K562 (cell line): ENCODE data around the gene CRABP2. TPM values are rescaled to one million over a fixed set of nuclear protein-coding genes. Genes with fewer than 3 reads are reported as not detected.

Experiments
- BDP1 ChIP-seq: IDR thresholded peaks from 3 replicates; pipeline ENCODE4 v1.6.1; 2011; ENCODE audit not compliant: insufficient read length, insufficient read depth
- BHLHE40 ChIP-seq: IDR thresholded peaks from 2 replicates; pipeline ENCODE4 v1.6.1; 2011; ENCODE audit warnings: low read length, improper control_type of control experiment
- CBFA2T2 ChIP-seq: fragments of 450-650 bp; conservative IDR thresholded peaks from 2 replicates; pipeline ENCODE4 v1.6.1; 2017; ENCODE audit warnings: mild to moderate bottlenecking
- CEBPB ChIP-seq: fragments of 450-650 bp; IDR thresholded peaks from 2 replicates; pipeline ENCODE4 v1.6.1; 2016; ENCODE audit warnings: missing genetic modification characterization, missing compliant biosample characterization
- FOXM1 ChIP-seq, 2 experiments: fragments of 450-650 bp in 1 of 2; sonication (generic) in 1 of 2; formaldehyde crosslinking in 1 of 2; IDR thresholded peaks; 2 replicates each; pipeline versions ENCODE4 v1.6.1 to v1.9.0; 2017 to 2022; ENCODE audit warnings: low read depth in 2 of 2, mild to moderate bottlenecking in 2 of 2, missing genetic modification reagents in 1 of 2, moderate library complexity in 1 of 2
- L3MBTL2 ChIP-seq: fragments of 450-650 bp; IDR thresholded peaks from 2 replicates; pipeline ENCODE4 v1.6.1; 2016; ENCODE audit warnings: mild to moderate bottlenecking, moderate library complexity
- MYNN ChIP-seq, 2 experiments: sonication (generic); formaldehyde crosslinking in 1 of 2; IDR thresholded peaks; 2 replicates each; pipeline versions ENCODE4 v1.5.0 to v1.6.1; 2016 to 2020; ENCODE audit warnings: antibody characterized with exemption in 1 of 2, missing genetic modification reagents in 1 of 2
- POLR3A ChIP-seq: IDR thresholded peaks from 2 replicates; pipeline ENCODE4 v1.6.1; 2011; ENCODE audit warnings: borderline replicate concordance, mild to moderate bottlenecking, moderate library complexity; ENCODE audit not compliant: insufficient read length, insufficient read depth; ENCODE audit errors: extremely low read depth
- RAD51 ChIP-seq: fragments of 450-650 bp; IDR thresholded peaks from 2 replicates; pipeline ENCODE4 v1.7.1; 2016; ENCODE audit warnings: low read depth, mild to moderate bottlenecking, borderline replicate concordance
- SMARCA5 ChIP-seq: fragments of 450-650 bp; IDR thresholded peaks from 2 replicates; pipeline ENCODE4 v1.6.1; 2016
- polyA plus RNA-seq, 8 experiments: library from polyadenylated mRNA; depleted of rRNA in 4 of 8; stranded (reverse) in 5 of 8; unstranded in 3 of 8; fragments of >200 nt; fragmentation: Nextera tagmentation in 2 of 8; fragmentation: Illumina TruSeq in 1 of 8; extraction: Ambion mirVana in 2 of 8; extraction: Trizol in 1 of 8; gene quantifications; 2 replicates each; pipeline versions ENCODE4 v1.2.1 to v1.2.3, GENCODE V29; 2011 to 2014; ENCODE audit warnings: inconsistent platforms in 1 of 8, missing spikeins in 1 of 8
- total RNA-seq, 7 experiments: library from RNA; depleted of rRNA in 6 of 7; stranded (reverse); fragments of >200 nt in 6 of 7; fragmentation: Illumina TruSeq in 2 of 7; extraction: Trizol in 2 of 7; gene quantifications; 2 replicates each; pipeline versions ENCODE4 v1.2.1 to v1.2.3, GENCODE V29; 2011 to 2021; ENCODE audit warnings: low replicate concordance in 1 of 7
- TF ChIP-seq, protein P1 (sequence below), 3 experiments: fragments of 200-800 bp in 1 of 3; fragments of 250-450 bp in 1 of 3; fragments of 450-650 bp in 1 of 3; sonication (Bioruptor Pico) in 1 of 3; sonication (Bioruptor generic) in 1 of 3; formaldehyde crosslinking in 1 of 3; IDR thresholded peaks; 2 replicates each; pipeline versions ENCODE4 v1.6.1 to v1.8.0; 2016 to 2022; ENCODE audit warnings: mild to moderate bottlenecking in 2 of 3, missing genetic modification characterization in 2 of 3, missing compliant biosample characterization in 1 of 3, moderate library complexity in 1 of 3
- TF ChIP-seq, protein P2 (sequence below): sonication (generic); formaldehyde crosslinking; IDR thresholded peaks from 2 replicates; pipeline ENCODE4 v1.8.1; 2023; ENCODE audit warnings: mild to moderate bottlenecking, missing genetic modification reagents
- TF ChIP-seq, protein P3 (sequence below): conservative IDR thresholded peaks from 2 replicates; pipeline ENCODE4 v1.6.1; 2011; ENCODE audit warnings: low read depth, mild to moderate bottlenecking, low read length; ENCODE audit not compliant: control insufficient read depth

CRABP2 gene
- total and polyA plus RNA-seq, 9 of the 15 experiments (the other 6 are each of a cell fraction or from before 2014, with no cell fraction given), result 0.30 to 2.5 (median 0.82) TPM

DNA sequence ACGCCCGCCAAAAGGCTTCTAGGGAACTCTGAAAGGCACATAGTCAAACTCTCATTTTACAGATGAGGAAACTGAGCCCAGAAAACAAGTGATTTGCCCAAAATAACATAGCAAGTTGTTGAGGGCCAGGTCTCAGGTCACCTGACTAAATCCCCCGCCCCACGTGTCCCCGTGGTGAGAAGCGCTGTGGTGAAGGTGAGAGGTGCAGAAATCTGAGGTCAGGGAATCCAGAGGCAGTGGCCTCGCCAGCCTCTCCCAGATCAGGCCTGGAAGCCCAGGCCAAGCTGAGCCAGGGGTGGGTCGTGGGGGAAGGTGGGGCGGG is 41.0 kb upstream of the CRABP2 start (continued):
- TF ChIP-seq, protein P1, sequence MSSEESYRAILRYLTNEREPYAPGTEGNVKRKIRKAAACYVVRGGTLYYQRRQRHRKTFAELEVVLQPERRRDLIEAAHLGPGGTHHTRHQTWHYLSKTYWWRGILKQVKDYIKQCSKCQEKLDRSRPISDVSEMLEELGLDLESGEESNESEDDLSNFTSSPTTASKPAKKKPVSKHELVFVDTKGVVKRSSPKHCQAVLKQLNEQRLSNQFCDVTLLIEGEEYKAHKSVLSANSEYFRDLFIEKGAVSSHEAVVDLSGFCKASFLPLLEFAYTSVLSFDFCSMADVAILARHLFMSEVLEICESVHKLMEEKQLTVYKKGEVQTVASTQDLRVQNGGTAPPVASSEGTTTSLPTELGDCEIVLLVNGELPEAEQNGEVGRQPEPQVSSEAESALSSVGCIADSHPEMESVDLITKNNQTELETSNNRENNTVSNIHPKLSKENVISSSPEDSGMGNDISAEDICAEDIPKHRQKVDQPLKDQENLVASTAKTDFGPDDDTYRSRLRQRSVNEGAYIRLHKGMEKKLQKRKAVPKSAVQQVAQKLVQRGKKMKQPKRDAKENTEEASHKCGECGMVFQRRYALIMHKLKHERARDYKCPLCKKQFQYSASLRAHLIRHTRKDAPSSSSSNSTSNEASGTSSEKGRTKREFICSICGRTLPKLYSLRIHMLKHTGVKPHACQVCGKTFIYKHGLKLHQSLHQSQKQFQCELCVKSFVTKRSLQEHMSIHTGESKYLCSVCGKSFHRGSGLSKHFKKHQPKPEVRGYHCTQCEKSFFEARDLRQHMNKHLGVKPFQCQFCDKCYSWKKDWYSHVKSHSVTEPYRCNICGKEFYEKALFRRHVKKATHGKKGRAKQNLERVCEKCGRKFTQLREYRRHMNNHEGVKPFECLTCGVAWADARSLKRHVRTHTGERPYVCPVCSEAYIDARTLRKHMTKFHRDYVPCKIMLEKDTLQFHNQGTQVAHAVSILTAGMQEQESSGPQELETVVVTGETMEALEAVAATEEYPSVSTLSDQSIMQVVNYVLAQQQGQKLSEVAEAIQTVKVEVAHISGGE (CRISPR knock-in tag; IDR thresholded peaks at IDR 0.05), result no peak
- TF ChIP-seq L3MBTL2 (no peak), CBFA2T2 (peak; percentile 37; the same call in 1 of the 2 replicates), SMARCA5 (no peak), MYNN (IDR thresholded peaks at IDR 0.05) (no peak), MYNN (CRISPR knock-in tag; IDR thresholded peaks at IDR 0.05) (no peak), POLR3A (no peak), CEBPB (tag) (no peak), BHLHE40 (peak; percentile 23; the same call in 1 of the 2 replicates), RAD51 (peak; percentile 76), FOXM1 (IDR thresholded peaks at IDR 0.05; ENCODE audit: low read depth) (no peak), FOXM1 (CRISPR knock-in tag; IDR thresholded peaks at IDR 0.05; ENCODE audit: low read depth) (no peak), BDP1 (no peak)
- TF ChIP-seq, protein P2, sequence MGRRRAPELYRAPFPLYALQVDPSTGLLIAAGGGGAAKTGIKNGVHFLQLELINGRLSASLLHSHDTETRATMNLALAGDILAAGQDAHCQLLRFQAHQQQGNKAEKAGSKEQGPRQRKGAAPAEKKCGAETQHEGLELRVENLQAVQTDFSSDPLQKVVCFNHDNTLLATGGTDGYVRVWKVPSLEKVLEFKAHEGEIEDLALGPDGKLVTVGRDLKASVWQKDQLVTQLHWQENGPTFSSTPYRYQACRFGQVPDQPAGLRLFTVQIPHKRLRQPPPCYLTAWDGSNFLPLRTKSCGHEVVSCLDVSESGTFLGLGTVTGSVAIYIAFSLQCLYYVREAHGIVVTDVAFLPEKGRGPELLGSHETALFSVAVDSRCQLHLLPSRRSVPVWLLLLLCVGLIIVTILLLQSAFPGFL (CRISPR knock-in tag), result 0 out of 2 replicates have a peak, but pooled peaks have one; percentile 85
- TF ChIP-seq, protein P3, sequence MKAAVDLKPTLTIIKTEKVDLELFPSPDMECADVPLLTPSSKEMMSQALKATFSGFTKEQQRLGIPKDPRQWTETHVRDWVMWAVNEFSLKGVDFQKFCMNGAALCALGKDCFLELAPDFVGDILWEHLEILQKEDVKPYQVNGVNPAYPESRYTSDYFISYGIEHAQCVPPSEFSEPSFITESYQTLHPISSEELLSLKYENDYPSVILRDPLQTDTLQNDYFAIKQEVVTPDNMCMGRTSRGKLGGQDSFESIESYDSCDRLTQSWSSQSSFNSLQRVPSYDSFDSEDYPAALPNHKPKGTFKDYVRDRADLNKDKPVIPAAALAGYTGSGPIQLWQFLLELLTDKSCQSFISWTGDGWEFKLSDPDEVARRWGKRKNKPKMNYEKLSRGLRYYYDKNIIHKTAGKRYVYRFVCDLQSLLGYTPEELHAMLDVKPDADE, result no peak
